GM12864 (cell line): ENCODE measurements around the gene ERVMER34-1.

ENCODE experiments used
- DNase-seq: peaks from one replicate; pipeline ENCODE4 v3.0.0-alpha.2; 2011; ENCODE audit warnings: low read depth
- H3K4me3 ChIP-seq: 2 replicates; pipeline ENCODE4 v1.5.1; 2011; ENCODE audit warnings: mild to moderate bottlenecking, low read depth, low read length, control low read depth
- TF ChIP-seq, protein P1 (sequence below): IDR thresholded peaks from 2 replicates; pipeline ENCODE4 v1.5.1; 2011; ENCODE audit warnings: low read depth, mild to moderate bottlenecking, moderate library complexity, low read length, control low read depth, inconsistent platforms; ENCODE audit errors: missing control alignments

The ERVMER34-1 gene

GRCh38 chr4:52783069-52783468 lies 31.8 kb upstream of the ERVMER34-1 start:
- H3K4me3 ChIP-seq, result no peak overlapping the region
- TF ChIP-seq, protein P1, sequence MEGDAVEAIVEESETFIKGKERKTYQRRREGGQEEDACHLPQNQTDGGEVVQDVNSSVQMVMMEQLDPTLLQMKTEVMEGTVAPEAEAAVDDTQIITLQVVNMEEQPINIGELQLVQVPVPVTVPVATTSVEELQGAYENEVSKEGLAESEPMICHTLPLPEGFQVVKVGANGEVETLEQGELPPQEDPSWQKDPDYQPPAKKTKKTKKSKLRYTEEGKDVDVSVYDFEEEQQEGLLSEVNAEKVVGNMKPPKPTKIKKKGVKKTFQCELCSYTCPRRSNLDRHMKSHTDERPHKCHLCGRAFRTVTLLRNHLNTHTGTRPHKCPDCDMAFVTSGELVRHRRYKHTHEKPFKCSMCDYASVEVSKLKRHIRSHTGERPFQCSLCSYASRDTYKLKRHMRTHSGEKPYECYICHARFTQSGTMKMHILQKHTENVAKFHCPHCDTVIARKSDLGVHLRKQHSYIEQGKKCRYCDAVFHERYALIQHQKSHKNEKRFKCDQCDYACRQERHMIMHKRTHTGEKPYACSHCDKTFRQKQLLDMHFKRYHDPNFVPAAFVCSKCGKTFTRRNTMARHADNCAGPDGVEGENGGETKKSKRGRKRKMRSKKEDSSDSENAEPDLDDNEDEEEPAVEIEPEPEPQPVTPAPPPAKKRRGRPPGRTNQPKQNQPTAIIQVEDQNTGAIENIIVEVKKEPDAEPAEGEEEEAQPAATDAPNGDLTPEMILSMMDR, result no peak
- no peak for DNase-seq

DNA sequence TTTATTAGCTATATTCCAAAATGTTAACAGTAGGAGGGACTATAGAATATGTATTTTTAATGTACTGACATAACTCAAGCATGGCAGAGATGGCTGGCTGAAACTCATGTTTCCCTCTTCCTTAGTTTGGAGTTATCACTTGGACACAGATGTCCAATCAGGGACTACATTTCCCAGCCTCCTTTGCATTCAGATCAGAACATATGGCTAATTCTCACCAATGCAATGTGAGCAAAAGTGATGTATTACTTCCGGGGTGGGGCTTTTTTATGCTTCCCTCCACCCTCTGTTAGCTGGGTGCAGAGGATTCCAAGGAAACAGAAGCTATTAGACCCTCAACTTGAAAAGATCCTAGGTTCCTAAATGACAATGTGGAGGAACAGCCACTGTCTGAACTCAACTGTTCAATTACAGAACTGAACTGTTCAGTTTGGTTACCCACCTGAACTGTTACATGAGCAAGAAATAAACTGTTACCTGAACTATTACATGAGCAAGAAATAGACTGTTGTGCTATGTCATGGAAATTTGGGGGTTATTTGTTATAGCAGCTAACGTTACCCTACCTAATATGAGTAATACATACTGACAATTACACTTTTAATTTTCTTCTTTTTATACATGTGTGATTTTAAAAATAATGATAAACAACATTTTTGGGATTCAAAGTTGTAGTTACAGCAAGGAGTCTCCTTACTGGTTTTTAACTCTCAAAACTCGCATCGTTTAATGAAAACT lies 29.6 kb upstream of the ERVMER34-1 start:
- H3K4me3 ChIP-seq, result no peak overlapping the region
- TF ChIP-seq, protein P1, result no peak
- DNase-seq, result no peak

DNA sequence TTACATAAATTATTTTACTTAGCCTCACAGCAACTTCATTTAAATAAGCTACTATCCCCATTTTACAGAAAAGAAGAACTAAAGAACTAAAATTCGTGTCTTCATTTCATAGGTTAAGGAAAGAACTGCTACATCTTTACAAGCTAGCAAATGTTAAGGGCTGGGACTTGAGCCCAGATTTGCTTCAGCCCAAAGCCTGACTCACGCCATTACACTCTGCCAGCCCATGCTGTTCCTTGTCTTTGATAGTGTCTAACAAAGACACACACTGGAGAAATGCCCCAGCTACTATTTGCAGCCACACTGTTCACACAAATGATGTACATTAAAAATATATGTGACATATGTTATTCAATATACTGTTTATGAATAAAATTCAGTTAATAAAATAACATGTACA lies 29.0 kb upstream of the ERVMER34-1 start:
- no peak for DNase-seq
- H3K4me3 ChIP-seq, result no peak overlapping the region
- TF ChIP-seq, protein P1, result no peak

DNA sequence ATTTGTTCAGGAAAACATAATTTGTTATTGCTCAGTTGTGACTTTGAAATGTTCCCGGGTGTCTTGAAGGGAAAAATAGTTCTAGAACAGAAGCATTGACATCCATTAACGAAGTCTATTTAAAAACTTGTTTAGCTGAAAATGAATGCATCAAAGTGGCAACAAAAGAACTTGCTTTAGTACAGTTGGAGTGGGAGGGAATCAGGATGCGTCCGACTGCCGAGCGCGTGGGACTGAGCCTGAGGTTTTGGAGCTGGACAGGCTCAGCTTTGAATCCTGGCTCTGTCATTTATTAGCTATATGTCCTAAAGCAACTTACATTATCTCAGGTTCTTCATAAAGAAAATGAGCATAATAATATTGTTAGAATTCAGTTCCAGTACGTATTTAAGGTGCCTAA lies 9.0 kb upstream of the ERVMER34-1 start:
- DNase-seq, result no peak
- TF ChIP-seq, protein P1, result no peak
- no peak overlapping the region for H3K4me3 ChIP-seq

- TF ChIP-seq, protein P1, result no peak
- H3K4me3 ChIP-seq, result no peak overlapping the region
- no peak for DNase-seq
These were observed 4.2 kb upstream of the ERVMER34-1 start for GRCh38 chr4:52755426-52755825.

GRCh38 chr4:52752936-52753335 lies 1.7 kb upstream of the ERVMER34-1 start:
- TF ChIP-seq, protein P1, result no peak
- no peak for DNase-seq
- no peak overlapping the region for H3K4me3 ChIP-seq

DNA sequence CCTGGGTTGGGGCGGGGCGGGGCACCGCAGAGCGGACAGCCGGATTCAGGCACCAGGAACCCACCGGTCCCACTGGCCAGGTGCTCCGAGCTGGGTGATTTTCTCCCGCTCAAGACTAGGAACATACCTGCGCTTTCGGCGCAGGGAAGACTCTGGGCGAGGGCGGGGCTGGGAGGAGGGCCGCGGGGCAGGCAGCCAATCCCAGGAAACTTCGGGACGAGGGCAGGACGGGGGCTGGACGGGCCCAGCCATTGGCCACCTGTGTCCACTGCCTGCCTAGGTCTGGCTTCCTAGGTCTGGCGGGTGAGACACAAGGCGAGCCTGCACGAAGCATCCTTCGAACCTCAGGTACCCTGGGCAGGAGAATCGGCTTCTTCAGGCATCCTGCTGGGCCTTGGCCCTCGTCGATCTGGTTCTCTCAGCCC lies 274 bp upstream of the ERVMER34-1 start:
- no peak for DNase-seq
- TF ChIP-seq, protein P1, result no peak
- H3K4me3 ChIP-seq, result peak overlapping the region; percentile 46
